Type B pancreatic cell (in vitro differentiated cells): ENCODE measurements around the gene CIITA. TPM values are rescaled to one million over a fixed set of nuclear protein-coding genes. Genes with fewer than 3 reads are reported as not detected.

Experiments used
- DNase-seq: peaks from one replicate; pipeline ENCODE4 v3.0.0; 2021; ENCODE audit warnings: mixed read lengths; ENCODE audit not compliant: unreplicated experiment; ENCODE audit errors: extremely low spot score
- H3K27ac Mint-ChIP-seq: 2 replicates; pipeline ENCODE4 v1.8.0; 2021; ENCODE audit warnings: mild to moderate bottlenecking, mixed read lengths
- H3K27me3 Mint-ChIP-seq: 2 replicates; pipeline ENCODE4 v1.8.0; 2021; ENCODE audit warnings: mixed read lengths
- H3K36me3 Mint-ChIP-seq: 2 replicates; pipeline ENCODE4 v1.8.0; 2021; ENCODE audit warnings: mixed read lengths
- H3K4me1 Mint-ChIP-seq: one replicate; pipeline ENCODE4 v1.8.0; 2021; ENCODE audit warnings: mixed read lengths; ENCODE audit not compliant: unreplicated experiment
- H3K4me3 Mint-ChIP-seq: 2 replicates; pipeline ENCODE4 v1.8.0; 2021; ENCODE audit warnings: mild to moderate bottlenecking, mixed read lengths
- H3K9me3 Mint-ChIP-seq: 2 replicates; pipeline ENCODE4 v1.8.0; 2021; ENCODE audit warnings: mixed read lengths
- total RNA-seq: library from RNA; stranded (reverse); gene quantifications from 2 replicates; pipeline ENCODE4 v1.2.1, GENCODE V29; 2021; ENCODE audit warnings: low replicate concordance
- TF ChIP-seq, protein P1 (sequence below): fragments of 200-600 bp; sonication (generic); conservative IDR thresholded peaks from 2 replicates; pipeline ENCODE4 v1.5.0; 2021; ENCODE audit warnings: antibody characterized with exemption, mild to moderate bottlenecking

Gene CIITA
- total RNA-seq, 1 donor from 2014 or later, result not detected

- no peak overlapping the region for H3K4me3 Mint-ChIP-seq
- H3K4me1 Mint-ChIP-seq, result peaks cover 69% of the 10 kb centered on the region
- H3K9me3 Mint-ChIP-seq, result no peaks in the 10 kb centered on the region
- TF ChIP-seq, protein P1, sequence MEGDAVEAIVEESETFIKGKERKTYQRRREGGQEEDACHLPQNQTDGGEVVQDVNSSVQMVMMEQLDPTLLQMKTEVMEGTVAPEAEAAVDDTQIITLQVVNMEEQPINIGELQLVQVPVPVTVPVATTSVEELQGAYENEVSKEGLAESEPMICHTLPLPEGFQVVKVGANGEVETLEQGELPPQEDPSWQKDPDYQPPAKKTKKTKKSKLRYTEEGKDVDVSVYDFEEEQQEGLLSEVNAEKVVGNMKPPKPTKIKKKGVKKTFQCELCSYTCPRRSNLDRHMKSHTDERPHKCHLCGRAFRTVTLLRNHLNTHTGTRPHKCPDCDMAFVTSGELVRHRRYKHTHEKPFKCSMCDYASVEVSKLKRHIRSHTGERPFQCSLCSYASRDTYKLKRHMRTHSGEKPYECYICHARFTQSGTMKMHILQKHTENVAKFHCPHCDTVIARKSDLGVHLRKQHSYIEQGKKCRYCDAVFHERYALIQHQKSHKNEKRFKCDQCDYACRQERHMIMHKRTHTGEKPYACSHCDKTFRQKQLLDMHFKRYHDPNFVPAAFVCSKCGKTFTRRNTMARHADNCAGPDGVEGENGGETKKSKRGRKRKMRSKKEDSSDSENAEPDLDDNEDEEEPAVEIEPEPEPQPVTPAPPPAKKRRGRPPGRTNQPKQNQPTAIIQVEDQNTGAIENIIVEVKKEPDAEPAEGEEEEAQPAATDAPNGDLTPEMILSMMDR, result no peak
- H3K27me3 Mint-ChIP-seq, result no peaks in the 10 kb centered on the region
- no peak for DNase-seq
- H3K27ac Mint-ChIP-seq, result no peak overlapping the region
- H3K36me3 Mint-ChIP-seq, result peaks cover 29% of the 10 kb centered on the region
These were observed 105.6 kb downstream of the CIITA start for GRCh38 chr16:10982465-10983150.

GRCh38 chr16:10983159-10983558, 106.2 kb downstream of the CIITA start:
- TF ChIP-seq, protein P1, result no peak
- no peak for DNase-seq
- H3K27me3 Mint-ChIP-seq, result no peaks in the 10 kb centered on the region
- H3K27ac Mint-ChIP-seq, result no peak overlapping the region
- H3K36me3 Mint-ChIP-seq, result peaks cover 32% of the 10 kb centered on the region
- H3K4me3 Mint-ChIP-seq, result no peak overlapping the region
- H3K4me1 Mint-ChIP-seq, result peaks cover 66% of the 10 kb centered on the region
- no peaks in the 10 kb centered on the region for H3K9me3 Mint-ChIP-seq

- no peaks in the 10 kb centered on the region for H3K27me3 Mint-ChIP-seq
- no peak overlapping the region for H3K27ac Mint-ChIP-seq
- TF ChIP-seq, protein P1, result no peak
- no peaks in the 10 kb centered on the region for H3K9me3 Mint-ChIP-seq
- H3K4me1 Mint-ChIP-seq, result peaks cover 53% of the 10 kb centered on the region
- no peak for DNase-seq
- H3K36me3 Mint-ChIP-seq, result peaks cover 37% of the 10 kb centered on the region
- no peak overlapping the region for H3K4me3 Mint-ChIP-seq
These were observed 107.5 kb downstream of the CIITA start for GRCh38 chr16:10984509-10984908.

Other genes starting within 250 kb of the CIITA start
- 0.41 and 0.52 TPM in 2 replicates for gene TEKT5, start 182.3 kb upstream of the CIITA start, total RNA-seq
- gene NUBP1, start 133.4 kb upstream of the CIITA start, total RNA-seq, result 20.8 and 24.1 TPM in 2 replicates
- 0.62 and 2.5 TPM in 2 replicates for gene TVP23A, start 58.4 kb upstream of the CIITA start, total RNA-seq
- gene DEXI, start 65.3 kb downstream of the CIITA start, total RNA-seq, result 36.6 and 37.7 TPM in 2 replicates
- 33.4 and 36.8 TPM in 2 replicates for gene CLEC16A, start 67.4 kb downstream of the CIITA start, total RNA-seq